Middle frontal gyrus (tissue), 1 donor: ENCODE data around the gene CAPZA1.

ENCODE experiments used
- DNase-seq: peaks from one replicate; pipeline ENCODE4 v3.0.0-alpha.2; 2015; ENCODE audit warnings: low spot score; ENCODE audit errors: extremely low spot score

Gene CAPZA1

GRCh38 chr1:112675728-112676381 is 56.2 kb downstream of the CAPZA1 start:
- DNase-seq: no peak

DNA sequence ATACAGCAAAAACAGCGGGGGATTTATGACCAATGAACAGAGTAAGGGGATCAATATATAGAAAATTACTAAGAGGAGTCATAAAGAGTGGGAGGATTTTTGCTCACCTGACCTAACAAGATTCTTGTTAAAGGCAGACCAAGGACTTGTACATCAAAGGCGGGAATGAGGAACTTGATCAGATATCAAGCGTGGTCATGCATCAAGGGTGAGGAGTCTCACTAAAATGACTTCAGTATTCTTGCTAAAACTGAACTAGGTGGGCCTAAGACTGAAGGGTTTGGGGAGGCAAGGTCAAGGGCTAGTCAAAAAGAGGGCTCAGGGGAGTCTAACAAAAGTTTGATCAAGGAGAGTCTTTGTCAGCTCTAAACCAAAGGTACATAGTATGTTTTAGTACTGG is 56.9 kb downstream of the CAPZA1 start:
- no peak for DNase-seq

DNA sequence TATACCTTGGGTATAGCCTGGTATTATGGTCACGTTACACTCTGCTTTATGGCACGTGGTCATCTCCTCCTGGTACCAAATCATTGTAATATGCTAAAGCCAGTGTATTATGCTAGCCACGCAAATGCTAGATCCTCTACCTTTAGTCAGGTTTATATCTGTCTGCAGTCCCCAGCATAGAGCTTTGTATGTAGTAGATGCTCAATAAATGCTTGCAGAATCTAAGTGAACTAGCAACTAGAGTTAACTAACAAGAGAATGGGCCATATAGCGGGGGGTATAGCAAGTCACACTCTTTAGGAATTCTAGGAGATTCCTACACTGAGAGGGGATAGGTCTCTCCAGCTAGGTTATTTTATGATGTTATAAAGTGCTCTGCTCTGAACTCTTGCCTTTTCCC is 57.9 kb downstream of the CAPZA1 start:
- DNase-seq: no peak

- DNase-seq: no peak
Observed at GRCh38 chr1:112678605-112679004, 59.0 kb downstream of the CAPZA1 start.

GRCh38 chr1:112685913-112686312 is 66.3 kb downstream of the CAPZA1 start:
- no peak for DNase-seq

- DNase-seq: no peak
Observed at GRCh38 chr1:112686417-112686816, 66.8 kb downstream of the CAPZA1 start.

DNA sequence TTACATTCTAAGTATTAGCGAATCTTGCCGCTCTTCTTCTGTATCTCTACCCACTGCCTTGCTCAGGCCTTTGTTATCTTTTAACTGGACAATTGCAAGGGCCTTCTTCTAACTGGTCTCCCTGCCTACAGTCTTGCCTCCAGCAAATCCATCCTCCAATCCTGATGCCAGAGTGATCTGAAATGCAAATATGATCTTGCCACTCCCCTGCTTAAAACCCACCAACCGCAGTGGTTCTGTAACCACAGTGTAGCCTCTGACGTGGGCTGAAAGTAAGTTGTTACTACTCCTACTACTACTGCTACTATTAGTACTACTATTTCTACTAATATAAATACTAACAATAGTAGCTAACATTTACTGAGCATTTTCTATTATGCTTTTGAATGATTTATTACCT is 67.2 kb downstream of the CAPZA1 start:
- DNase-seq: no peak

- DNase-seq: no peak
Observed at GRCh38 chr1:112687361-112687760, 67.7 kb downstream of the CAPZA1 start.

DNA sequence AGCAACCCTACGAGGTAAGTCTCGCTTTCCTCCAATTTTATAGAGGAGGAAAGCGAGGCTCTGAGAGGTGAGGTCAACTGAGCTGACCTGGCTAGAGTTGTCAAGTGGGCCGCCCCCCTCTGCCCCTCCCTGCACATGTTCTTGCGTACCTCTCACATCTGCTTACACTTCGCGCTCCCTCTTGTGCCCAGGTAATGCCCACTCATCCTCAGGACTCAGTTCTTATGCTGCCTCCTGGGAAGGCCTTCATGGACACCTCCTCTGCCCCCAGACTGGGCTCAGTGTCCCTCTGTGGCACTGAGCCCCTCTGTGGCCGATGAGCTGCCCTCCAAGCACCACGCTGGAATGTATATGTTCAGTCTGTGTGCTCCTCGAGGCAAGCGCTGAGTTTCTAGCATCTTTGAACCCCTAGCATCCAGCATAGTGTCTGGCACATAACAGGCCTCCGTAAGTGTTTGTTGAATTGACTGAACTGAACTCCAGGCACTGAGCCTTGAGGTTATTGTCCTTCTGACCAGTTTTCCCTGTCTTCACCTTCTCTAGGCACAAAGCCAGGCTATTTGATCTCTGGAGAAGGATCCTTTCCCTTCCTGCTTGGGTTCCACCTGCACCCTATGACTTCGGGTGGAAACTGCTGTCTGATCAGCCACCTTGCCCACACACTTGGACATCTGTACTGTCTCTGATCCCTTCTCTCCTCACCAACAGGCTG is 68.3 kb downstream of the CAPZA1 start:
- DNase-seq: no peak

DNA sequence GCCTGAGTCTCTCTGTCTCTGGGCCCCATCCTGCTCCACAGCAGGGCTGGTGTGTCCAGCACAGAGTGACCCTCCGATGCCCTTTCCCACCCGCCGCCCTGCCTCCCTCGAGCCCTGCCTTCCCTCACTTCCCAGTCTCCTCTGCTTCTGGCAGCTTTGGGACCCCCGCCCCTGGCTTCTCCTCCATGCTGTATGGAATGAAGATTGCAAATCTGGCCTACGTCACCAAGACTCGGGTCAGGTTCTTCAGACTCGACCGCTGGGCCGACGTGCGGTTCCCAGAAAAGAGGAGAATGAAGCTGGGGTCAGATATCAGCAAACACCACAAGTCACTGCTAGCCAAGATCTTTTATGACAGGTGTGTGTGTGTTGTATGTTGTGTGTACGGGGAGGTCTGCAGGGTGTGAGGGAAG is 69.2 kb downstream of the CAPZA1 start:
- no peak for DNase-seq

DNA sequence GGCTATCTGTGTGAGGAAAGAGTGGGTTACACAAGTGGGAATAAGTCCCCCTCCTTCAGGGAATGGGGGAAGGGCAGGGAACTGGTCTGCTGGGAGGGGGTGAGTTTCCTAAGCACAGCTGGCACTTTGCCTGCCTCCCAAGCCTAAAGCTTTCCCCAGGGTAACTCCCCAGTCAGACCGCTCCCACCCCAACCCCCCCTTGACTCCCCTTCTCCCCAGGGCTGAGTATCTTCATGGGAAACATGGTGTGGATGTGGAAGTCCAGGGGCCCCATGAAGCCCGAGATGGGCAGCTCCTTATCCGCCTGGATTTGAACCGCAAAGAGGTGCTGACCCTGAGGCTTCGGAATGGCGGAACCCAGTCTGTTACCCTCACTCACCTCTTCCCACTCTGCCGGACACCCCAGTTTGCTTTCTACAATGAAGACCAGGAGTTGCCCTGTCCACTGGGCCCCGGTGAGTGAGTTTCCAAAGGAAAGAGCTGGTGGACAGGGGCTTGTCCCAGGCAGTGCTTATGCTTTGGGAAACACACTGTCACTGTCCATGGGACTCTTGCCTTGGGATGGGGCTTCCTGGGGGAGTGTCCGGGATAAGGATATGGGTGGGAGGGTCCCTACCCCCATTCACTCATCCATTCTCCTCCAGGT is 69.7 kb downstream of the CAPZA1 start:
- DNase-seq: no peak

DNA sequence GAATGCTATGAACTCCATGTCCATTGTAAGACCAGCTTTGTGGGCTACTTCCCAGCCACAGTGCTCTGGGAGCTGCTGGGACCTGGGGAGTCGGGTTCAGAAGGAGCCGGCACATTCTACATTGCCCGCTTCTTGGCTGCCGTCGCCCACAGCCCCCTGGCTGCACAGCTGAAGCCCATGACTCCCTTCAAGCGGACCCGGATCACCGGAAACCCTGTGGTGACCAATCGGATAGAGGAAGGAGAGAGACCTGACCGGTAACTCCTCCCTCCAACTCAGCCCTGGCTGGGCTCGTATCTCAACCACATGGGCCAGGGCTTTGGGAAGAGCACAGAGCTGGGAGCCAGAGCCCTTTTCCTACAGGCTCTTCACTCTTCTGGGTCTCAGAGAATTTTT is 70.2 kb downstream of the CAPZA1 start:
- DNase-seq: no peak

GRCh38 chr1:112692681-112693080 is 73.0 kb downstream of the CAPZA1 start:
- no peak for DNase-seq

- no peak for DNase-seq
Observed at GRCh38 chr1:112693821-112694220, 74.2 kb downstream of the CAPZA1 start.

GRCh38 chr1:112694363-112694929 is 74.8 kb downstream of the CAPZA1 start:
- no peak for DNase-seq

- DNase-seq: no peak
Observed at GRCh38 chr1:112695276-112695675, 75.6 kb downstream of the CAPZA1 start.

DNA sequence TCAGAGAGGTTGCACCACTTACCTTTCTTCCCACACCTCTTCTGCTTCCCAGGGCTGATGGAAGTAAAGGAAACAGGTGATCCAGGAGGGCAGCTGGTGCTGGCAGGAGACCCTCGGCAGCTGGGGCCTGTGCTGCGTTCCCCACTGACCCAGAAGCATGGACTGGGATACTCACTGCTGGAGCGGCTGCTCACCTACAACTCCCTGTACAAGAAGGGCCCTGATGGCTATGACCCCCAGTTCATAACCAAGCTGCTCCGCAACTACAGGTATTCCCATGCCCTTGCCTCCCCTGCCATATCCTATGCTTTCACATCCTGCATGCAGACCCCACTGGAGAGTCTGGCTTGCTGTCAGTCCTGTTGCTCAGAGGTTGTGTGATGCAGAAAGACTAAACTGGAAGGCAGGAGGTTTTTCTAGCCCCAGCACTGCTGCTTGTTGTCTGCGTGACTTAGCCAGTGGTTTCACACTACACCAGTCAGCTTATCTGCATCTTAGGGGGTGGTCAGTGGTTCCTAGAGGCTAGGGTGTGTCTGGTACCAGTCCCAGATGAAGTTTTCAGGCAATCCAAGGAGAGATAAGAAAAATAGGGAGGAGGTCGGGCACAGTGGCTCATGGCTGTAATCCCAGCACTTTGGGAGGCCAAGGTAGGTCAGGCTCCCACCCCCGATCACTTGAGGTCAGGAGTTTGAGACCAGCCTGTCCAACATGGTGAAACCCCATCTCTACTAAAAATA is 77.1 kb downstream of the CAPZA1 start:
- no peak for DNase-seq

GRCh38 chr1:112697781-112698201 is 78.2 kb downstream of the CAPZA1 start:
- DNase-seq: no peak

GRCh38 chr1:112698366-112699310 is 79.0 kb downstream of the CAPZA1 start:
- no peak for DNase-seq

DNA sequence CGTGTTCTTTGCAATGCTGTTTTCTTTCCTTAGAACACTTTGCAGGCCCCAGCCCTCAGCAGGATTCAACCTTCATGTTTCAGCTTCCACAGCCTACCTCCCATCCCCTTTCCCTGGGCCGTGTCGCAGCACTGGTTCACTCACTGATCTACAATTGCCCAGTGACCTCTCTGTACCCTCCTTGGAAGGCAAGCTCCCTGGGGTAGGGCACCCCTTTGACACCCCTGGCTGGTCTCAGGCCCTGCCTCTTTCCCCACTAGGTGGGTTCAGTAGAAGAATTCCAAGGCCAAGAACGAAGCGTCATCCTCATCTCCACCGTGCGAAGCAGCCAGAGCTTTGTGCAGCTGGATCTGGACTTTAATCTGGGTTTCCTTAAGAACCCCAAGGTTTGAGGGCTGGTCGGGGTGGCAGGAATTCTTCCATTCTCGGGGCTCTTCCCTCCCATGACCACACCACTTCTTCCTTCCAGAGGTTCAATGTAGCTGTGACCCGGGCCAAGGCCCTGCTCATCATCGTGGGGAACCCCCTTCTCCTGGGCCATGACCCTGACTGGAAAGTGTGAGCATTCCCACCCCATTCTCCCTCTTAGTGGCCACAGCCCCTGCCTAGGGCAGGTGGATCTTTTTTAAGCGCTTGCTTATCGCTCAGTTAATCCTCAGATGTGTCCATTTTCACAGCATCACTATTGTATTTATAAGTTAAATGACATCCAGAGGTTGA is 80.0 kb downstream of the CAPZA1 start:
- no peak for DNase-seq
